CD4-positive, alpha-beta T cell treated with Interferon gamma for 1 hour (primary cell): ENCODE results near the gene C8G.

ENCODE experiments used
- DNase-seq: peaks from one replicate; pipeline ENCODE4 v3.0.0-alpha.2; 2020

C8G gene

GRCh38 chr9:136970361-136970760 is 25.3 kb downstream of the C8G start:
- no peak for DNase-seq

- DNase-seq: no peak
Observed at GRCh38 chr9:136971746-136972145, 26.7 kb downstream of the C8G start.

- no peak for DNase-seq
Observed at GRCh38 chr9:136972335-136972734, 27.3 kb downstream of the C8G start.

GRCh38 chr9:136972743-136973142 is 27.7 kb downstream of the C8G start:
- no peak for DNase-seq

- no peak for DNase-seq
Observed at GRCh38 chr9:136973618-136974617, 28.9 kb downstream of the C8G start.

GRCh38 chr9:136974817-136975535 is 29.9 kb downstream of the C8G start:
- no peak for DNase-seq

GRCh38 chr9:136975644-136976043 is 30.6 kb downstream of the C8G start:
- DNase-seq: peak; percentile 40

GRCh38 chr9:136977223-136977622 is 32.2 kb downstream of the C8G start, which contains the start of gene PTGDS:
Gene PTGDS, plus strand, starts transcription at chr9:136977504. Its CDS starts 75 bp downstream, at chr9:136977579.
- no peak for DNase-seq

GRCh38 chr9:136977649-136978072 is 32.6 kb downstream of the C8G start:
- DNase-seq: no peak

GRCh38 chr9:136978073-136978864 is 33.2 kb downstream of the C8G start:
- peak; percentile 67 for DNase-seq

GRCh38 chr9:136978865-136979544 is 34.0 kb downstream of the C8G start:
- DNase-seq: no peak

- DNase-seq: no peak
Observed at GRCh38 chr9:136979769-136980587, 34.9 kb downstream of the C8G start.

- no peak for DNase-seq
Observed at GRCh38 chr9:136980669-136981478, 35.8 kb downstream of the C8G start.

- no peak for DNase-seq
Observed at GRCh38 chr9:136981588-136982231, 36.7 kb downstream of the C8G start.

- no peak for DNase-seq
Observed at GRCh38 chr9:136982232-136983051, 37.4 kb downstream of the C8G start, which contains the start of gene LCNL1. Gene LCNL1, plus strand, starts transcription at chr9:136982993. Its CDS starts 594 bp downstream, at chr9:136983587.

- no peak for DNase-seq
Observed at GRCh38 chr9:136983167-136983566, 38.1 kb downstream of the C8G start.

GRCh38 chr9:136983656-136984314 is 38.7 kb downstream of the C8G start:
- DNase-seq: no peak

- DNase-seq: no peak
Observed at GRCh38 chr9:136984464-136985026, 39.5 kb downstream of the C8G start.
